NCI-H2081 (cell line): ENCODE results near the gene BAZ1B.
A peak's percentile ranks its signal among the peaks of the same experiment; 100 is the strongest.
"Not testable (repeated sequence)": the region's sequence is repeated elsewhere in the genome, so short reads cannot be mapped to it uniquely, and the experiment has no call there.

Source experiments
- DNase-seq, 2 experiments: peaks; one replicate each; lab custom pipeline; 2025; lab: John Stamatoyannopoulos, UW

BAZ1B gene

GRCh38 chr7:73425356-73425983 is 96.6 kb downstream of the BAZ1B start:
- DNase-seq = no peak

GRCh38 chr7:73424489-73424885 is 97.6 kb downstream of the BAZ1B start:
- DNase-seq = no peak

GRCh38 chr7:73423519-73424488 is 98.3 kb downstream of the BAZ1B start:
- no peak for DNase-seq

- DNase-seq = not testable (repeated sequence)
These were observed 101.5 kb downstream of the BAZ1B start for GRCh38 chr7:73420610-73421009.

DNA sequence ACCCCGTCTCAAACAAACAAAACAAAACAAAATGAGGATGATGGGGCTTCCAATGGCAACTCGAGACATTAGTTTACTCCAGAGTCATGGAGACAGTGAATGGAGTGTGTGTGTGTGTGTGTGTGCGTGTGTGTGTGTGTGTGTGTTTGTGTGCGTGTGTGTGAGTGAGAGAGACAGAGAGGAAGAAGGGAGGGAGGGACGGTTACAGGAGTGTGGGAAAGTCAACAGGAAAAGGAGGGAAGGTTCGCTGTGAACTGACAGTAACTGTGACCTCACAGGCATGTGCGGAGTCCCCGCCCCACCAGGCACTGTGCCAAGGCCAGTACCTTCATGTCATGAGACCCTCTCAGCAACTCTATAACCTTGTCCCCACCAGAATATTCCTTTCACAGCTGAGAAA is 102.1 kb downstream of the BAZ1B start:
- DNase-seq = peak; percentile 29 to 63

DNA sequence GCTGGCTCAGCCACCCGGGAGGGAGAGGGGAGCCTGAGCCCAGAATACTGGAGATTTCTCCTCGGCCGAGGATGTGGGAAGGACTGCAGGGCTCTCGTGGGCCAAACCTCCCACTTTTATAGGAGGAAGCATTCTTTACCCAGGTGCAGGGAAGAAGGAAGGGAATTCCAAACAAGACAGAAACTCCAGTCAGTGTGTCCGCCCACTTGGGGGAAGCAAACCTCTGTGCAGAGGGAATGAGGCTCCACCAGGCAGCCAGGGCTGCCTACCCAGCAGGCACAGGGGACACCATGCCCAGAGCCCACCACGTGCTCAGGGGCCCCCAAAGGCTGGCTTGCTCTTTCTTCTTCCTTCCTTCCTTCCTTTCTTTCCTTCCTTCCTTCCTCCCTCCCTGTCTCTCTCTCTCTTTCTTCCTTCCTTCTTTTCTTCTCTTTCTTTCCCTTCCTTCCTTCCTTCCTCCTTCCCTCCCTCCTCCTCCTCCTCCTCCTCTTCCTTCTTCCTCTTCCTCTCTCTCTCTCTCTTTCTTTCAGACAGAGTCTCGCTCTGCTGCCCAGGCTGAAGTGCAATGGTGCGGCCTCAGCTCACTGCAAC is 103.9 kb downstream of the BAZ1B start:
- DNase-seq = no peak

GRCh38 chr7:73410541-73411131 is 111.5 kb downstream of the BAZ1B start:
- not testable (repeated sequence) for DNase-seq

DNA sequence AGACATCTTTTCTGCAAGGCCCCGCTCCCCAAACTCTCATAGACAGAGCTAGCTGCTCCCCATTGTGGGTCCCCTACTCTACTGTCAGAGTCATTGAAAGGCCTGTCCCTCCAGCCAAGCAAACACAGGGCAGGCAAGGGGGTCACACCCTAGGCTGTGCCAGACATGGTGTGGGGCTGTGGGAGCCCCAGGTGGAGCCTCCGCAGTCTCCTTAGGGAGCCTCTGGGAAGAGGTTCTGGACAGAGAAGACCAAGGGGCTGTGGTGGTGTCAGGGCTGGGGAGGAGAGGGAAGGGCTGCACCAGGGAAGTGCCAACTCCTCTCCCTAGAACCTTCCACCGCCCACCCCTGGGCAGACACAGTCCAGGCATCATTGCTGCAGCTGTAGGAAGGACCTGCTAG is 117.2 kb downstream of the BAZ1B start:
- DNase-seq = not testable (repeated sequence)

GRCh38 chr7:73399185-73400050 is 122.7 kb downstream of the BAZ1B start:
- DNase-seq = not testable (repeated sequence)

DNA sequence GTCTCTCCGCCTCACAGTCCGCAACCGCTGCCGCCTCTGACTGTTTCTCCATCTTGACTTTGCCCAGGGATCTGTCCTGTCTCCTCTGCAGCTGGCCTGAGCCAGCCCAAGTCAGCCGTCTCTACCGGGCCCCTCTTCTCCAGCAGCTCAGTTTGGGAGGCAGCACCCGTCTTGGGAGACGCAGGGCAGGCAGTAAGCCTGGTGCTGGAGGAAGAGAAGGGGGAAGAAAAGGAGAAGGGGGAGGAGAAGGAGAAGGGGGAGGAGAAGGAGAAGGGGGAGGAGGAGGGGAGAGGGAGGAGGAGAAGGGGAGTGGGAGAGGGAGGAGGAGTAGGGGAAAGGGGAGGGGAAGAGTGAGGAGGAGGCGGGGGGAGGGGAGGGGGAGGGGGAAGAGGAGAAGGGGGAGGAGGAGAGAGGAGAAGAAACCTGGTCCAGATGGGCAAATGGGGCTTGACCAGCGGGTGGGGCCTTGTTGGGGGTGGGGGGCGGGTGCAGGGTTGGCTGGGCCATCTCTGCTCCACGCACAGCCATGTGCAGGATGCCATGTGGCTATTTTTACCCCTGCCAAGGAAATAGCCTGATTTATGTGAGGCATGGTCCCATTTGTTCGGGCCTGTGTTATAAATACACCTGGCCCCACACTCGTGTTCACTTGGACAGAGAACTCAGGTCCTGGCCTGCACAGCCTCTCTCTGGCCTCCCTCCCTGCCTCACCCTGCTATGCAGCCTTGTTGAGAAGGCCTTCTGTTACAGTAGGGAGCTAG is 124.4 kb downstream of the BAZ1B start:
- no peak for DNase-seq

DNA sequence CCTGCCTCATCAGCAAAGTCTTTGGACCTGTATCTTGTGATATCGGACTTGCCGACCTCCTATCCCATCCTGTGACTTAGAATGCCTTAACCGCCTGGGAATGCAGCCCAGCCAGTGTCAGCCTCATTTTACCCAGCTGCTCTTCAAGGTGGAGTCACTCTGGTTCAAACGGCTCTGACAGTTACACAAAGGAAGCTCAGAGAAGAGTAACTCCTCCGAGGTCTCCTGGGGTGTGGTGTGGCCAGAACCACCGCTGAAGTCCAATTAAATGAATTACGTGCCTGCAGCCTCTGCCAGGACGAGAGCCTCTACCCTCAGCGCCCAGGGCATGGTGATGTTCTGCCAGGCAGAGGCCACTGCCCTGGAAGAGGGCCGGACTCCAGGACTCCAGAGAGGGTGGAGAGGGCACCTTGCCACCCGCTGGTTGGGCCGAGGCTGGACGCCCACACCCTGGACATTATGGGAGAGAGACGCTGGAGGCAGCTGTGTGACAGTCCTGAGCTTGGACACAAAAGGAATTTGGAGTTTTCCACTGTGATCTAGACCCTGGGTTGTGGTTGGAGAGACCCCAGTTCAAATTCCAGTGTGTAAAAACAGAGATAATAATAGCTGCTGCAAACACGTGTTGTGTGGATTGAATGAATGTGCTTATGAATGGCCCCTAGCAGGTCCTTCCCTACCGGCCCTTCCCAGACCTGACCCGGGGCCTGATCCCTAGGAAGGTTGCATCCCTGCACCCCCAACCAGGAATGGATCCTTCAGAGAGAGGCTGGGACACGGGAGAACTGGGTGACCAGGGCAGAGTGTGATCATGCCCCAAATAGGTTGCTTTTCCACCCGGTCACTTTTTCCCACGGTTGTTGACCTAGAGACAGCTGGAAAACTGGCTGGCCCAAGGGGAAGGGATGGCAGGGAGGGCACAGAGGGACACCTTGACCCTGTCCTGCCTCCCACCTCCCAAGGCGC is 126.3 kb downstream of the BAZ1B start:
- DNase-seq = no peak

- no peak for DNase-seq
These were observed 127.7 kb downstream of the BAZ1B start for GRCh38 chr7:73394422-73394821.

- DNase-seq = no peak
These were observed 130.7 kb downstream of the BAZ1B start for GRCh38 chr7:73391396-73391795.
